Breast epithelium (tissue), 3 donors: ENCODE results near the gene WDR7.

Source experiments
- POLR2A ChIP-seq: fragments of 450-650 bp; IDR thresholded peaks from one replicate; pipeline ENCODE4 v1.6.1; 2016; ENCODE audit warnings: antibody characterized with exemption, mild to moderate bottlenecking, moderate library complexity
- POLR2AphosphoS5 ChIP-seq, 3 donors: sonication (generic); formaldehyde crosslinking; IDR thresholded peaks; one replicate each; pipeline ENCODE4 v1.6.1; 2017; ENCODE audit warnings: antibody characterized with exemption in 3 of 3
- TF ChIP-seq, protein P1 (sequence below), 3 donors: fragments of 450-650 bp; IDR thresholded peaks; one replicate each; pipeline ENCODE4 v1.5.1; 2016 to 2017; ENCODE audit warnings: antibody characterized with exemption in 3 of 3, mild to moderate bottlenecking in 3 of 3, moderate library complexity in 3 of 3

GRCh38 chr18:57014772-57015413, 363.7 kb downstream of the WDR7 start:
- no peak for TF ChIP-seq POLR2AphosphoS5 (IDR thresholded peaks at IDR 0.05)
- TF ChIP-seq, protein P1, sequence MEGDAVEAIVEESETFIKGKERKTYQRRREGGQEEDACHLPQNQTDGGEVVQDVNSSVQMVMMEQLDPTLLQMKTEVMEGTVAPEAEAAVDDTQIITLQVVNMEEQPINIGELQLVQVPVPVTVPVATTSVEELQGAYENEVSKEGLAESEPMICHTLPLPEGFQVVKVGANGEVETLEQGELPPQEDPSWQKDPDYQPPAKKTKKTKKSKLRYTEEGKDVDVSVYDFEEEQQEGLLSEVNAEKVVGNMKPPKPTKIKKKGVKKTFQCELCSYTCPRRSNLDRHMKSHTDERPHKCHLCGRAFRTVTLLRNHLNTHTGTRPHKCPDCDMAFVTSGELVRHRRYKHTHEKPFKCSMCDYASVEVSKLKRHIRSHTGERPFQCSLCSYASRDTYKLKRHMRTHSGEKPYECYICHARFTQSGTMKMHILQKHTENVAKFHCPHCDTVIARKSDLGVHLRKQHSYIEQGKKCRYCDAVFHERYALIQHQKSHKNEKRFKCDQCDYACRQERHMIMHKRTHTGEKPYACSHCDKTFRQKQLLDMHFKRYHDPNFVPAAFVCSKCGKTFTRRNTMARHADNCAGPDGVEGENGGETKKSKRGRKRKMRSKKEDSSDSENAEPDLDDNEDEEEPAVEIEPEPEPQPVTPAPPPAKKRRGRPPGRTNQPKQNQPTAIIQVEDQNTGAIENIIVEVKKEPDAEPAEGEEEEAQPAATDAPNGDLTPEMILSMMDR (IDR thresholded peaks at IDR 0.05): no peak
- TF ChIP-seq POLR2A: no peak
